OCI-LY1 (cell line): ENCODE measurements around the gene WDR45.

Source experiments
- H2AFZ ChIP-seq: fragments of 200-600 bp; sonication (generic), shearing (Covaris generic); 2 replicates; pipeline ENCODE4 v1.6.0; 2014; ENCODE audit warnings: antibody characterized with exemption, mild to moderate bottlenecking, low read length
- H3F3A ChIP-seq: fragments of 200-600 bp; sonication (generic), shearing (Covaris generic); 2 replicates; pipeline ENCODE4 v1.6.0; 2014; ENCODE audit warnings: mild to moderate bottlenecking, antibody characterized with exemption, low read length, moderate library complexity; ENCODE audit not compliant: insufficient read depth
- H3K27ac ChIP-seq: fragments of 200-600 bp; sonication (generic); 2 replicates; pipeline ENCODE4 v1.5.1; 2014; ENCODE audit warnings: low read length, mixed run types, mild to moderate bottlenecking, low read depth; ENCODE audit not compliant: poor library complexity, severe bottlenecking
- H3K27me3 ChIP-seq: fragments of 200-600 bp; sonication (generic); 2 replicates; pipeline ENCODE4 v1.6.0; 2014; ENCODE audit warnings: antibody characterized with exemption, mild to moderate bottlenecking, low read length, moderate library complexity; ENCODE audit not compliant: insufficient read depth
- H3K36me3 ChIP-seq: fragments of 200-600 bp; sonication (generic); 2 replicates; pipeline ENCODE4 v1.6.1; 2014; ENCODE audit warnings: mild to moderate bottlenecking, antibody characterized with exemption, low read length, moderate library complexity, mixed read lengths; ENCODE audit not compliant: insufficient read depth
- H3K4me1 ChIP-seq: fragments of 200-600 bp; sonication (generic); 2 replicates; pipeline ENCODE4 v1.5.1; 2014; ENCODE audit warnings: mild to moderate bottlenecking, low read length, moderate library complexity; ENCODE audit not compliant: insufficient read depth, severe bottlenecking
- H3K4me2 ChIP-seq: fragments of 200-600 bp; sonication (generic), shearing (Covaris generic); 2 replicates; pipeline ENCODE4 v1.6.1; 2014; ENCODE audit warnings: low read length
- H3K4me3 ChIP-seq: fragments of 200-600 bp; sonication (generic); 2 replicates; pipeline ENCODE4 v1.5.1; 2014; ENCODE audit warnings: low read length, low read depth, mild to moderate bottlenecking, mixed read lengths; ENCODE audit not compliant: poor library complexity, severe bottlenecking
- H3K79me2 ChIP-seq: fragments of 200-600 bp; shearing (Covaris generic); 2 replicates; pipeline ENCODE4 v1.6.1; 2016; ENCODE audit warnings: mixed run types, low read length, mixed read lengths; ENCODE audit not compliant: insufficient read depth
- H3K9ac ChIP-seq: fragments of 200-600 bp; sonication (generic), shearing (Covaris generic); 2 replicates; pipeline ENCODE4 v1.6.1; 2014; ENCODE audit warnings: mild to moderate bottlenecking, low read length, mixed read lengths
- H3K9me2 ChIP-seq: fragments of 200-600 bp; sonication (generic), shearing (Covaris generic); 2 replicates; pipeline ENCODE4 v1.6.1; 2014; ENCODE audit warnings: low read depth, mild to moderate bottlenecking, low read length, mixed read lengths
- H3K9me3 ChIP-seq: fragments of 200-600 bp; shearing (Covaris generic); 2 replicates; pipeline ENCODE4 v1.6.1; 2014; ENCODE audit warnings: low read length, mixed read lengths
- H4K20me1 ChIP-seq: fragments of 200-600 bp; sonication (generic), shearing (Covaris generic); 2 replicates; pipeline ENCODE4 v1.6.0; 2016; ENCODE audit warnings: mild to moderate bottlenecking, low read length; ENCODE audit not compliant: insufficient read depth
- EZH2 ChIP-seq: fragments of 200-600 bp; sonication (generic), shearing (Covaris generic); IDR thresholded peaks from 2 replicates; pipeline ENCODE4 v1.8.0; 2017; ENCODE audit warnings: borderline replicate concordance, mixed run types, mild to moderate bottlenecking, antibody characterized with exemption, low read length, moderate library complexity, mixed read lengths
- TF ChIP-seq, protein P1 (sequence below): fragments of 200-600 bp; sonication (generic), shearing (Covaris generic); IDR thresholded peaks from 2 replicates; pipeline ENCODE4 v1.5.1; 2017; ENCODE audit warnings: mild to moderate bottlenecking, antibody characterized with exemption, low read length, moderate library complexity, mixed read lengths

WDR45 gene

DNA sequence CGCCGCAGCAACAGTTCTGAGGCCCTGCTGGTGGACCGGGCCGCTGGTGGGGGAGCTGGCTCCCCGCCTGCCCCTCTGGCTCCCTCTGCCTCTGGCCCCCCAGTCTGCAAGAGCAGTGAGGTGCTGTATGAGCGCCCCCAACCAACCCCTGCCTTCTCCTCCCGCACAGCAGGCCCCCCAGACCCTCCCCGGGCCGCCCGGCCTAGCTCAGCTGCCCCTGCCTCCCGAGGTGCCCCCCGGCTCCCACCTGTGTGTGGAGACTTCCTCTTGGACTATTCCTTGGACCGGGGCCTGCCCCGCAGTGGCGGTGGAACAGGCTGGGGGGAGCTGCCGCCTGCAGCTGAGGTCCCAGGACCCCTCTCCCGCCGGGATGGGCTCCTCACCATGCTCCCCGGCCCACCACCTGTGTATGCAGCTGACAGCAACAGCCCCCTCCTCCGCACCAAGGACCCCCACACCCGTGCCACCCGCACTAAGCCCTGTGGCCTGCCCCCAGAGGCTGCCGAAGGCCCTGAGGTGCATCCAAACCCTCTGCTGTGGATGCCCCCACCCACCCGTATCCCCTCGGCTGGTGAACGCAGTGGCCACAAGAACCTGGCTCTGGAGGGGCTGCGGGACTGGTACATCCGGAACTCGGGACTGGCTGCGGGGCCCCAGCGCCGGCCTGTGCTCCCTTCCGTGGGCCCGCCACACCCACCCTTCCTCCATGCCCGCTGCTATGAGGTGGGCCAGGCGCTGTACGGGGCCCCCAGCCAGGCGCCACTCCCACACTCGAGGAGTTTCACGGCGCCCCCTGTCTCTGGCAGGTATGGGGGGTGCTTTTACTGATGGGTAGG, 12.2 kb downstream of the WDR45 start:
- Histone ChIP-seq H3K9ac (no peak overlapping the region), H3K79me2 (no peaks in the 10 kb centered on the region), H3K4me2 (no peak overlapping the region), H3K9me3 (no peaks in the 10 kb centered on the region), H3F3A (no peaks in the 10 kb centered on the region), H3K4me1 (peaks cover under 1% of the 10 kb centered on the region), H3K4me3 (no peak overlapping the region), H3K27ac (no peak overlapping the region), H4K20me1 (no peaks in the 10 kb centered on the region), H3K27me3 (no peaks in the 10 kb centered on the region), H3K36me3 (0 out of 2 replicates have a peak, but pooled peaks cover 3% of the 10 kb centered on the region), H3K9me2 (no peaks in the 10 kb centered on the region), H2AFZ (no peak overlapping the region)
- TF ChIP-seq EZH2, result no peak
- TF ChIP-seq, protein P1, sequence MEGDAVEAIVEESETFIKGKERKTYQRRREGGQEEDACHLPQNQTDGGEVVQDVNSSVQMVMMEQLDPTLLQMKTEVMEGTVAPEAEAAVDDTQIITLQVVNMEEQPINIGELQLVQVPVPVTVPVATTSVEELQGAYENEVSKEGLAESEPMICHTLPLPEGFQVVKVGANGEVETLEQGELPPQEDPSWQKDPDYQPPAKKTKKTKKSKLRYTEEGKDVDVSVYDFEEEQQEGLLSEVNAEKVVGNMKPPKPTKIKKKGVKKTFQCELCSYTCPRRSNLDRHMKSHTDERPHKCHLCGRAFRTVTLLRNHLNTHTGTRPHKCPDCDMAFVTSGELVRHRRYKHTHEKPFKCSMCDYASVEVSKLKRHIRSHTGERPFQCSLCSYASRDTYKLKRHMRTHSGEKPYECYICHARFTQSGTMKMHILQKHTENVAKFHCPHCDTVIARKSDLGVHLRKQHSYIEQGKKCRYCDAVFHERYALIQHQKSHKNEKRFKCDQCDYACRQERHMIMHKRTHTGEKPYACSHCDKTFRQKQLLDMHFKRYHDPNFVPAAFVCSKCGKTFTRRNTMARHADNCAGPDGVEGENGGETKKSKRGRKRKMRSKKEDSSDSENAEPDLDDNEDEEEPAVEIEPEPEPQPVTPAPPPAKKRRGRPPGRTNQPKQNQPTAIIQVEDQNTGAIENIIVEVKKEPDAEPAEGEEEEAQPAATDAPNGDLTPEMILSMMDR, result no peak

DNA sequence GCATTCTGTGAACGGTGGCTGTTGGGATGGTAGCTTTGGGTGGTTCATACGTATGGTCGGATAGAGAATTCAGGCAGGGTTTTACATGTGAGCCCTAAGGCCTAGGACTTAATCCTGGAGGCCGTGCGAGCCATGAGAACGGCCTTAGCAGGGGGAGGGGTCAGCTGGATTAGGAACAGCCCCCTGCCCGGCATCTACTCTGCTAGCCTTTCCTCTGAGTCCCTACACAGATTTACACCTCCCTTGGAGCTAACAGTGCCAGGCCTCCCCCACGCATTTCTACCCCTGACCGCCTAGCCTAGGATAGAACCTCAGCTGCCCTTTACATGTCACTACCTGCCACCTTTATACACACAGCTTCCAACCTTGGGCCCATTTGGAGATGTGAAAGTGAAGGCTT, 13.0 kb downstream of the WDR45 start:
- no peak overlapping the region for H3K4me2 ChIP-seq
- H3K4me1 ChIP-seq, result no peaks in the 10 kb centered on the region
- no peaks in the 10 kb centered on the region for H3K27me3 ChIP-seq
- no peaks in the 10 kb centered on the region for H3K9me2 ChIP-seq
- H3K27ac ChIP-seq, result no peak overlapping the region
- H3K9ac ChIP-seq, result no peak overlapping the region
- no peaks in the 10 kb centered on the region for H3F3A ChIP-seq
- H3K4me3 ChIP-seq, result no peak overlapping the region
- no peak for TF ChIP-seq EZH2
- TF ChIP-seq, protein P1, result no peak
- no peaks in the 10 kb centered on the region for H3K9me3 ChIP-seq
- H4K20me1 ChIP-seq, result no peaks in the 10 kb centered on the region
- no peak overlapping the region for H2AFZ ChIP-seq
- H3K79me2 ChIP-seq, result no peaks in the 10 kb centered on the region
- H3K36me3 ChIP-seq, result 0 out of 2 replicates have a peak, but pooled peaks cover 3% of the 10 kb centered on the region

DNA sequence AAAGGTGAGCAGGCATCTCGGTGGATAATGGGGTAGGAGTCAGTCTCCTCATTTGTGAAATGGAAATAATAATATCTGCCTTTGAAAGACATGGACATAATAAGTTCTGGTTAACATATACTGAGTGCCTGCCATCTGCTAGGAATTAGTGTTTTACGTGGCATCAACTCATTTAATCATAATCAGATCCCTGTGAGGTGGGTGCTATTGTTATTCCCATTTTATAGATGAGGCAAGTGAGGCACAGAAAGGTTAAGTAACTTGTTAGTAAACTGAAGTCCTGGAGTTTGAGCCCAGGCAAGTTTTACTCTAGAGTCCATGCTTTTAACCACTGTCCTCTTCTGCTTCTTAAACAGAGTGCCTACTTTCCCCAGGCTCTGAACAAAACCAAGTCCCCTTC, 13.4 kb downstream of the WDR45 start:
- Histone ChIP-seq H3F3A (no peaks in the 10 kb centered on the region), H3K9me2 (no peaks in the 10 kb centered on the region), H2AFZ (no peak overlapping the region), H3K27me3 (no peaks in the 10 kb centered on the region), H3K4me1 (no peaks in the 10 kb centered on the region), H3K4me2 (no peak overlapping the region), H3K79me2 (no peaks in the 10 kb centered on the region), H3K9me3 (no peaks in the 10 kb centered on the region), H3K27ac (no peak overlapping the region), H3K4me3 (no peak overlapping the region), H4K20me1 (no peaks in the 10 kb centered on the region), H3K9ac (no peak overlapping the region), H3K36me3 (0 out of 2 replicates have a peak, but pooled peaks cover 2% of the 10 kb centered on the region)
- no peak for TF ChIP-seq EZH2
- TF ChIP-seq, protein P1, result no peak
